ENCODE results near the gene ZNF213.

GRCh38 chr16:3106205-3106928 is 28.5 kb upstream of the ZNF213 start:
- TF ChIP-seq CTCF (conservative IDR thresholded peaks at IDR 0.05 in 1 of 2, IDR thresholded peaks at IDR 0.05 in 1 of 2; ENCODE audit: low read depth in 1 of 2, low read length in 2 of 2), result no peak
- TF ChIP-seq EZH2 (IDR thresholded peaks at IDR 0.05; ENCODE audit: low read length, missing control alignments), result no peak
